Renal cortex interstitium (tissue), 11 donors: ENCODE results near the gene TTC21B. TPM values are rescaled to one million over a fixed set of nuclear protein-coding genes. Genes with fewer than 3 reads are reported as not detected.
"Not testable (repeated sequence)": the region's sequence is repeated elsewhere in the genome, so short reads cannot be mapped to it uniquely, and the experiment has no call there.

Source experiments
- DNase-seq, 11 donors: peaks; one replicate each; pipeline ENCODE4 v3.0.0-alpha.2; 2013; ENCODE audit warnings: low read depth in 9 of 11, low spot score in 4 of 11; ENCODE audit errors: extremely low read depth in 1 of 11
- polyA plus RNA-seq, 3 donors: library from polyadenylated mRNA; unstranded; fragments of 120-200 nt; gene quantifications; one replicate each; pipeline ENCODE4 v1.2.1, GENCODE V29; 2013; ENCODE audit not compliant: insufficient read length in 3 of 3

The TTC21B gene
- polyA plus RNA-seq, 3 donors = 25.7 to 33.2 (median 28.0) TPM

- not testable (repeated sequence) for DNase-seq
Observed at GRCh38 chr2:165861083-165861482, 92.5 kb downstream of the TTC21B start.

GRCh38 chr2:165859723-165860122, 93.9 kb downstream of the TTC21B start:
- not testable (repeated sequence) for DNase-seq

- DNase-seq = no peak
Observed at GRCh38 chr2:165857876-165858275, 95.7 kb downstream of the TTC21B start.

GRCh38 chr2:165852394-165852793, 101.2 kb downstream of the TTC21B start:
- DNase-seq = no peak

GRCh38 chr2:165847001-165847400, 106.6 kb downstream of the TTC21B start:
- DNase-seq = no peak

GRCh38 chr2:165846056-165846455, 107.5 kb downstream of the TTC21B start:
- no peak for DNase-seq

GRCh38 chr2:165844216-165844615, 109.4 kb downstream of the TTC21B start:
- DNase-seq = no peak

GRCh38 chr2:165843351-165843750, 110.2 kb downstream of the TTC21B start:
- no peak for DNase-seq

- no peak for DNase-seq
Observed at GRCh38 chr2:165840333-165840958, 113.1 kb downstream of the TTC21B start.

GRCh38 chr2:165839610-165840009, 114.0 kb downstream of the TTC21B start:
- DNase-seq = no peak

- DNase-seq = no peak
Observed at GRCh38 chr2:165837122-165837521, 116.5 kb downstream of the TTC21B start.

GRCh38 chr2:165835363-165835762, 118.2 kb downstream of the TTC21B start:
- no peak for DNase-seq

GRCh38 chr2:165833156-165833555, 120.4 kb downstream of the TTC21B start:
- DNase-seq = no peak

- DNase-seq = no peak
Observed at GRCh38 chr2:165827921-165828276, 125.7 kb downstream of the TTC21B start.

GRCh38 chr2:165827016-165827920, 126.3 kb downstream of the TTC21B start:
- DNase-seq = no peak

GRCh38 chr2:165825041-165825440, 128.5 kb downstream of the TTC21B start:
- DNase-seq = peak in 6 of 11 donors; percentile 5 to 11 (median 8)

Other genes with a start within 250 kb of the TTC21B start
- gene GALNT3, start 159.5 kb downstream of the TTC21B start, polyA plus RNA-seq = 10 to 100 TPM; 10.6 to 20.7 (median 14.4) TPM
- under 1 TPM; 0.17 to 0.39 (median 0.24) TPM for gene SCN1A, start 174.2 kb upstream of the TTC21B start, polyA plus RNA-seq